Posterior vena cava (tissue), 2 donors: ENCODE results near the gene CYTH1. TPM values are rescaled to one million over a fixed set of nuclear protein-coding genes. Genes with fewer than 3 reads are reported as not detected.
A peak's percentile ranks its signal among the peaks of the same experiment; 100 is the strongest.

ENCODE experiments used
- DNase-seq: peaks from one replicate; pipeline ENCODE4 v3.0.0-alpha.2; 2020; ENCODE audit warnings: low spot score
- intact Hi-C, 2 donors: fragments of 100-400 bp; cut with DNase I; formaldehyde crosslinking; loops; one replicate each; pipeline versions ENCODE4 v1.14.1 to v1.14.2; 2022 to 2023
- long read RNA-seq, 2 donors: library from polyadenylated mRNA; unstranded; transcript quantifications; one replicate each; pipeline ENCODE4 v2.0.0, GENCODE V29; 2020 to 2021
- total RNA-seq, 2 donors: library from RNA; stranded (reverse); fragmentation: NEBNext Ultra II Directional; extraction: Animal tissue kit (Norgen Biotek cat#: 25700); gene quantifications; one replicate each; pipeline ENCODE4 v1.2.1, GENCODE V29; 2021
- donor health status: DM: yes; HTN: yes; CAD: no.
- donor health status: DM: yes; HTN: yes; CAD: no.

The CYTH1 gene, protein sequence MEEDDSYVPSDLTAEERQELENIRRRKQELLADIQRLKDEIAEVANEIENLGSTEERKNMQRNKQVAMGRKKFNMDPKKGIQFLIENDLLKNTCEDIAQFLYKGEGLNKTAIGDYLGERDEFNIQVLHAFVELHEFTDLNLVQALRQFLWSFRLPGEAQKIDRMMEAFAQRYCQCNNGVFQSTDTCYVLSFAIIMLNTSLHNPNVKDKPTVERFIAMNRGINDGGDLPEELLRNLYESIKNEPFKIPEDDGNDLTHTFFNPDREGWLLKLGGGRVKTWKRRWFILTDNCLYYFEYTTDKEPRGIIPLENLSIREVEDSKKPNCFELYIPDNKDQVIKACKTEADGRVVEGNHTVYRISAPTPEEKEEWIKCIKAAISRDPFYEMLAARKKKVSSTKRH
- total RNA-seq: 10 to 100 TPM; 27.0 to 42.9 TPM
- long read RNA-seq, donor 1, full-length matches to known transcripts: 7 of 13 reads
- long read RNA-seq, donor 1, partial matches to known transcripts: 2 of 13 reads
- long read RNA-seq, donor 1, other reads (novel, unspliced or antisense): 4 of 13 reads
- long read RNA-seq, donor 2, full-length matches to known transcripts: 6 of 12 reads
- long read RNA-seq, donor 2, partial matches to known transcripts: 3 of 12 reads
- long read RNA-seq, donor 2, other reads (novel, unspliced or antisense): 3 of 12 reads

DNA sequence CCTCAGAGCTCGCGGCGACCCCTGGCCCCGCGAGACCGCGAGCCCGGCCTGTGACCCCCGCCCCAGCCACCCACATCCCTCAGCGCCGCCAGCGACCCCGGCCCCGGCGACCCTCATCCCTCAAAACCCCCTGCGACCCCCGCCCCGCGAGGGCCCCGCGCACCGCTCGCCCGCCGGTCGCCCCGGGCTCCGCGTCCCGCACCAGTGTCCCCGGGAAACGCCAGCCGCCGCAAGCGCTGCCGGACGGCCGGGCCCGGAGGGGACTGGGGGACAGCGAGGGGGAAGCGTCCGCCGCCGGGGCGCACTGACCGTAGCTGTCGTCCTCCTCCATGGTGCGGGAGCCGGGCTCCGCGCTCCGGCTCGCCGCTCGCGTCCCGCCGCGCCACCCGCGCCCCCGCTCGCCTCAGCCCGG lies at the start of gene CYTH1:
Gene CYTH1, minus strand, starts transcription at position 381 of the 412 bp plus-strand sequence. Its CDS starts 50 bp downstream, at position 331.
- peak; percentile 90 for DNase-seq
- intact Hi-C loops: no loop called here

DNA sequence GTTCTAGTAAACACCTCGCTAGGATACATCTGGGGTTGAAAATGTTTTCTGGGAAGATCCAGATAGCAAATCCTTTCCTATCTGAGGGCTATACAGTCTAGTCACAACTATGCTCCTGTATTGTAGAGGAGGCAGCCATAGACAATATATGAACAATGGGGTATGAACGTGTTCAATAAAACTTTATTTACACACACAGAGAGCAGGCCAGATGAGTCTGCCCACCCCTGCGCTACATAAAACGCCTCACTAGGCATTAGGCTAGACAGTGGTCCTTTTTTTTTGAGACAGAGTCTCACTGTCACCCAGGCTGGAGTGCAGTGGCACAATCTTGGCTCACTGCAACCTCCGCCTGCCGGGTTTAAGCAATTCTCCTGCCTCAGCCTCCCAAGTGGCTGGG lies 47.4 kb upstream of the CYTH1 start:
- no peak for DNase-seq
- intact Hi-C loops: no loop called here

DNA sequence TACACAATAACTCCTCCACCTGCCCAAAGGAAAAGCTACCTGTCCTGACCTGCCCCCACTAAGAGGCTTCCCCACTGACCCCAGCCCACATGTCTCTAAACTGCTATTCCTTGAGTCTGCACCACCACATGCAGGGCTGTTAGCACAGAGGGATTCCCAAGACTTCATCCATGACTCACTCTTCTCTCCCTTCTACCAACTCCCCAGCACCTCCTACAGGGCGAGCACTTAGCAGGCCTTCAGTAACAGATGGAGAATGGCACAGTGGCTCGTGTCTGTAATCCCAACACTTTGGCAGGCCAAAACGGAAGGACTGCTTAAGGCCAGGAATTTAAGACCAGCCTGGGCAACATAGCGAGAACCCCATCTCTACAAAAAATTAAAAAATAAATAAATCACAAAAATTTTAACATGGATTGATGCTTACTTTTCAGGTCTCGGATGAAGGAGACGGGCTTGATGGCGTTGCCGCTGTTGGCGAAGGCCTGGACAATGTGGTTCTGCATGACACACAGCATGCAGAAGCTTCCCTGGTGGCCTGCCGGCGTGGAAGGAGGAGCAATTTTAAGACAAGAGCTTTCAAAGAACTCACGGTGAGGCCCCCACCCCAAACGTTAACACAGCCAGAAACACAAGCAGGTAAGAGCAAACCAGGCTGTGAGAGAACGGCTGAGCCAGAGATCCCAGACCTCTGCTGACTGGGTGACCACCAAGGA lies 46.6 kb upstream of the CYTH1 start:
- intact Hi-C loops: no loop called here
- DNase-seq: peak; percentile 46

DNA sequence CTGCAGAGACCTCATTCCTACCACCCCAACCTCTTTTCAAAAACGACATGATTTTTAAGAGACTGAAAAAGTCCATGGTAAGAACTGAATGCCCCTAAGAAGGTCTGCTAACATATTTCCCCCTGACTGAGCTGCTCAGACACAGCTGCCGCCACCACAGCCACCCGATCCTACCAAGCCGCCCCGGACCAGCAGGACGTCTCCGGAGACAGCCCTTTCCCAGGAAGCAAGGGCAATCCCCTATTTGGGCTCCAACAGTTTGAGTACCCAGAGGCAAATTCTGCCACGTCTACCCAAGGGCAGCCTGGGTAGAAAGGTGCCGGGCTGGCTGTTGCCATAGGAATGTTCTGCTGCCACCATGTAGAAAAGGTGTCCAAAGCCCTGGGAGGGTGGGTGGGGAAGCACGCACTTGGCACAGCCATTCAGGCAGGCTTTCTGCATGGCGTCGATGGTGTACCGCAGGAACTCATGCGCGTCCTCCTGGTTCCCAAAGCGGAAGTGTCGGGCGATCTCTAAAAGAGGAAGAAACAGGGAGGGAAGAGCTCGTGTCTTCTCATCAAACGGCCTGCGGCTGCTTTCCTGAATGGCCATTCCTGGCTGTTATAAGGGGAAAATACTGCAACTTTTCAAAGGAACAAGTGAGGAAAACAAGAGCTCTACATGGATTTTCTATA lies 44.9 kb upstream of the CYTH1 start:
- peak; percentile 88 for DNase-seq
- intact Hi-C loops: no loop called here

DNA sequence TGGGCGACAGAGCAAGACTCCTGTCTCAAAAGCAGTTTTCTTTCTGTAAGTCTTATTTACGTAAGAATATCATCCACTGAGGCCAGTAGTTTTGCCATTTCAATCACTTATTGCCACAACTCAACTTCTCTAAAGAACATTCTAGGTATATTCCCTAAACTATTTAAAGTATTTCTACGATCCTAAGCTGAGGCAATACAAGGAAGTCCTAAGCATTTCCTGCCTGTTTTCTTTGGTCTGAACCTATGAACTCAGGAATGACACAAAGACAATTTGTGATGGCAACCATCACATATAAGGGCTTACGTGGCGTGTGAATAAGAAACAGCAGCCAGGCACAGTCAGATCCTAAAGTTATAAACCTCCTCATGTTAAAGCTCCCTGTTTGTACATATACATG lies 44.3 kb upstream of the CYTH1 start:
- no peak for DNase-seq
- intact Hi-C loops: no loop called here

DNA sequence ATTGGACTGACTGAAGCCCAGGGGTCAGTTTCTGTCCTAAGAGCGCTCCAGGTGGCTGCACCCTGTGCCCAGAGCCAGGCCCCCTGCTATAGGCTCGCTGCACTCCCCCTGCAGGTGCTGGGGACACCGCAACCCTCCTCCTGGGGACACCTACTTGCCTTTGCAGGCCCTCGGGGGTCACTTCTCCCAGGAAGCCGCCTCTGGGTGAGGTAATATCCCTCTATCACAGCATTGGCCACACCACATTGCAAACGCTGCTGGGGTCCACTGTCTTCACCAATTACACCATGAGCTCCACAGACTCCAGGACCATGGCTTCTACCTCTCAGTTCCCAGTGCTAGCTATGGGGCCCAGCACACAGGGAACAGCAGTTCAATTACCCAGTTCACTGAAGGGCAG lies 43.6 kb upstream of the CYTH1 start:
- DNase-seq: peak; percentile 41

DNA sequence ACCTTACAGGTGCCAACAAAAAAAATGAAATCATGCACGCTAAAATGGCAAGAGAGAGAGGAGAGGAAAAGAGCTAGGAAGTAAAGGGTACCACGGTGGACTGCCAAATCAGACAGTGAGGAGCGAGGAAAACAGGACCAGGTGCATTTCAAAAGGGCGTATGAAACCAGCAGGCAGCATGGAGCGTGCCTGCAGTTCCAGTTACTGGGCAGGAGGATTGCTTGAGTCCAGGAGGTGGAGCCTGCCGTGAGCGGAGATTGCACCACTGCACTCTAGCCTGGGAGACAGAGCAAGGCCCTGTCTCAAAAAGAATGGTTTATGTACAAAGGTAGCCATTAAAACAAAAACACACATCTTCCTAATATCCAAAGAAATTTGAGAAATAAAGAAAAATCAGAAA lies 42.2 kb upstream of the CYTH1 start:
- no peak for DNase-seq
- intact Hi-C loops: no loop called here

More for the DNA sequence above, 43.6 kb upstream of the CYTH1 start:
- intact Hi-C loops: no loop called here

DNA sequence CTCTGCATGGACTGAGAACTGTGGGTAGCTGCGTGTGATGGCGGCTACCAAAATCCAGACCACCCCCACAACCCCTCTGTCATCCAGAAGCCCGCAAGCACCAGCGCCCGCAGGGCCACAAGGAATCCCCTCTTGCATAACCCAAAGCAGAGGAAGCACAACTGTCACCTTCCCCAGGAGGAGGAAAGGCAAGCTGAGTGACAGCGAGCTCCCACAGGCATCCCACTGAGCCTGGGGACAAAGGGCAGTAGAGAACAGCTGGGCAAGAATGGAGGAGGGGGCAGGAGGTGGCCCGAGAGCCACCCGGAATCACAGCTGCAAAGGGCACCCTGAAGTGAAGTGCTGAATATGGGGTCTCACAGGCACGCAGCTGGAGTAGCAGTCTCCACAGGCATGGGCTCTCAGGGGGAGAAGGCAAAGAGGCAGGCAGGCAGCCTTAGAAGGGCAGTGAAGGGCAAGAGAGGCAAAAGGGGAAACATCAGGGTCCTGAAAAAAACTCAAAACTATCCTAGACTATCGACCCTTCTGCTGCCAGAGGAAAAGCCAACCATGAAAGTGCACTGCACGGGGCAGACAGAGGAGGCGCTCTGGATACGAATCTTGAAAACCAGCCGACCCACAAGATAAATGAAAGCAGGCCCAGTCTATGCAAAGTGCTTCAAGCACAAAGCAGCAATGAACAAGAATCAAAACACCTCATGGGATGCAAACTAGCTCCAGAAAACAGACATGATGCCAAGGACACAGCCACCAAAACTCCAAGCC lies 41.4 kb upstream of the CYTH1 start:
- peak; percentile 71 for DNase-seq
- intact Hi-C loops: no loop called here

DNA sequence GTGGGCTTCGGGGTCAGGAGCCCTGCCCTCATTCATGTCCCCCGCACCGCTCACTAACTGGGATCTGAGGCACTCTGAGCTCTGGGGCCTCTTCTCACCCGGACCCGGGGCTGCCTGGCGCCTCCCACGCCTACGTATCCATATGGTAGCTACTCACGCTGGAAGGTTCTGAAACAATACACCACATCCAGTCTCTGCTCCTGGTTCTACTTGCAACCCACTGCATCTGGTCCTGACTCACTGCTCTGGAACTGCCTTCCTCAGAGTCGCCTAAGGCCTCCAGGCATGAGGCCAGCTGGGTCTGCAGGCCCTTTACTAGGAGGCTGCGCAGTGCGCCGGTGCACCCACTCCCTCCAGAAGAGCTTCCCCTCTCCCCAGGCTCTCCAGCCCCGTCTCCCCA lies 40.5 kb upstream of the CYTH1 start:
- DNase-seq: peak; percentile 53
- intact Hi-C loops: no loop called here

DNA sequence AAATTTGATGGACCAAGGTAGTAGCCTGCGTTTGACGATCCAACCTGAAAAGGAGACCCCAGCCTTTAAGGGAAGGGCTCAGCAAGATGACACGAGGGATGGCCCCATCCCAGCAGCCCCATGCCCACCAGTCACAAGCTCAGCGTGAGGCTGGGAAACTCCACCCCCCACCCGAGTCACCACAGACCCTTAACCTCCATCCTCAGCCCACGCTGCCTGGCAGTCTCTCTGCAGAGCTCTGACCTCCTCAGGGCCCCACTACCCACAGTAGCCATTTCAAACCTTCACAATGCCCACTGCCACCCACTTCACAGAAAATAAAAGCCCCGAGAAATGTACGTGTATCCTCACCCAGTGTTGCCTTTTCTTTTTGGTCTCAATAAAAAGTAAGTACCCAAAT lies 39.9 kb upstream of the CYTH1 start:
- peak; percentile 50 for DNase-seq
- intact Hi-C loops: no loop called here

DNA sequence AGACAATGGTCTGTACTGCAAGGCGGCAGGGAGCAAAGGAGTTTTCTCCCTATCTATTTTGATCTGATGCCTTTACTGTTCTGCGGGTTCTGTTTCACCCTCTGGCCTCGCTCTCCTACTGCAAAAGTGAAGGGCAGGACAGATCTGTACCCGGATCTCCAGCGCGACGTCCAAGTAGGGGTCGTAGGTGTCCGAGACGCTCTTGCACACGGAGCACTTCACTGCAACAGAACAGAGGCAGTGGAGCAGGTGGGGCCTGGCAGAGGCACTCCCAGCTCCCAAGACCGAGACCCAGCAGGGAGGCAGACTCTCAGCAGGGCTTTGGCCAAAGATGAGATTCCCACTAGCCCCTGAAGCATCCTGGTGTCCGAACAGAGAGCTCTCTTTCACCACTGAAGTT lies 38.8 kb upstream of the CYTH1 start:
- DNase-seq: peak; percentile 66

DNA sequence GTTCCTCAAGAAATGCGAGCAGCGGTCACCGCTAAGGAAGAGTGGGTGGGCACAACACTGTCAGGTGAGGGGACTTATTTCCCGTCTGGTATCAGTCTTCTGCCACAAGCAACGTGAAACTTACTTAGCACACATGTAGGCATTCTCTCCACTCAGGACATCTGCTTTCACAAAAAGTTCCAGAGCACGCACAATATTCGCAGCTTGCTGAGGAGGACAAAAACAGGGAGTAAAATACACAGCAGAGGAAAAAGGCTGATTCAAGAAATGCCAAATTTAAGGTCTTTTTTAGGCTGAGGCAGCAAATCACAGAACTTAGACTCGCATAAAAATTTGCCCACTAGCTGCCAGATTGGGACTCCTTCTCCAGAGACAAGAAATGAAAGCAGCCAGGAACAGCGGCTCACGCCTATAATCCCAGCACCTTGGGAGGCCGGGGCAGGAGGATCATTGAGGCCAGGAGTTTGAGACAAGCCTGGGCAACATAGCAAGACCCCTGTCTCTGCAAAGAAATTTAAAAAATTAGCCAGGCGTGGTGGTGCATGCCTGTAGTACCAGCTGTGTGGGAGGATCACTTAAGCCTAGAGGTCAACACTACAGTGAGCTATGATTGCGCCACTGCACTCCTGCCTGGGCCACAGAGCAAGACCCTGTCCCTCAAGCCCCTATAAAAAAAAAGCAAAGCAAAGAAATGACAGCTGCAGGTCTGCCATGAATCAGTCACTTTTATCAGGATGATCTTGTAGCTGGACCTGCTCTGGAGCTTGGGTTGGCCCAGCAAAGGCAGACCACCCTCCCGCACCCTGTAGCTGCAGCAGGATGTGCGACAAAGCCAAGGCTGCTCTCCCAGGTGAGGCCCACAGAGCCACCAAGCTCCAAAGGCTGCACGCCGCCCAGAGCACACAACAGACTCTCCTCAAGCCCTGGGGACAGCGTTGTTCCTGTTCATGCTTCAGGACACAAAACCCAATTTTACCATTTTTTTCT lies 38.0 kb upstream of the CYTH1 start:
- intact Hi-C loops: no loop called here
- DNase-seq: peak; percentile 78

More for the DNA sequence above, 38.8 kb upstream of the CYTH1 start:
- intact Hi-C loops: no loop called here

DNA sequence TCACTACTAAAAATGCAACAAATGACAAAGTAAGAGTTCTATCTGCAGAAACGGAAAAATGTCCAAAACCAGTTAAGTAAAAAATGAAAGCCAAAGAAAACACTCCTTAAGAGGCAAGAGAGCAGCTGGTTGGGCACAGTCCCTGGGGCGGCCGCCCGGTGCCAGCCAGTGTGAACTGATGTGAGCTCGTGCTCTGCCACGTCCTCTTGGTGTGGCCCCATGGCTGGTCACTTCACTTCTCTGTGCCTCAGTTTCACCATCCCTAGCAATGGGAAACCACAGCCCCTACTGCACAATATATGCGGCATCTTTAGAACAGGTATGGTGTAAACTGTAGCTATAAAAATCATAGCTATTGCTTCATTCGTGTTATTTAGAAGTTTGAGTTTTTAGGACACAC lies 37.3 kb upstream of the CYTH1 start:
- DNase-seq: peak; percentile 74
- intact Hi-C loops: no loop called here

DNA sequence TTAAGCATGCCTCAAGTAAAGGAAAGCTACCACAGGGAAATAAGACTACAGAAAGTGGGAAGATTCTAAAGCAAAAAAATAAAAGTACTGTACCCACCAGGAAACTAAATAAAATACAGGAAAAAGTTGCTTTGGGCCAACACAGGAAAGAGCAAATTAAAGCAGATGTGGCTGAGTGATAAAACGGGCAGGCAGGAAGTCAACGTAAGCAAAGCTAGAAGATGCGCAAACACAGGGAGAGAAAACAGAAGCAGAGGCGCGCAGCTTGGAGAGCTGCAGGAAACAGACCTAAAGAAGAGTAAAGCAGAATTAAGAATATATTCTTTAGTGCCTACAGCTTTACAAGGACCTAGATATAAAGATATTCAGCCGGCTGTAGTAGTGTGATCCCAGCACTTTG lies 36.9 kb upstream of the CYTH1 start:
- peak; percentile 66 for DNase-seq
- intact Hi-C loops: no loop called here

DNA sequence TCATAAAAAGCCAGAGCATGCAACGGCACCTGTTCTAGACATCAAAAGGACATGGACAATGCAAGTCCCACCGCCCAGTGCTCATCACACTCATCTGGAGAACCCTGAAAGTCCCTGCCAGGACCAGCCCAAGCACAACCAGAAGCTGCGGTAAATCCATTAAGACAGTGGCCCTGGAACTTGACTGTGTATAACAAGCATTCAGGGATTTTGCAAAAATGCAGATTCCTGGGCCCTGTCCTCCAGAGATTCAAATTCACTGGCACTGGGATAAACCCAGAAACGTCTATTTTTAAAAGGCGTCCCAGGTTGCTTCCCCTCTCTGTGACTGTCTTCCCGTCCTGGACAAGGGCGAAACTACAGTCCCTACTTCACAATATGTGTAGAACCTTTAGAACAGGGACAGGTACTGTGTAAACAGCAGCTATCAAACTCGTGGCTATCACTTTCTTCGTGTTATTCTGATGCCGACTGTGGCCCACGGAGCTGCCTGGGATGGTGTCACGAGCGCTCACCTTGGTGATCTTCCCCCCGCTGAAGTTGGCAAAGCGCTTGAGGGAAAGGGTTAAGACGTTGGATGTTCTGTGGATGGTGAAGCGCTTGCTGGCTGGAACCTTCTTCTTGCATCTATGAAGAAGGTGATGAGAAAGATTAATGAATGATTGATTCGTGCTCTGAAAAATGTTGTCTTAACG lies 36.2 kb upstream of the CYTH1 start:
- DNase-seq: peak; percentile 49
- intact Hi-C loops: no loop called here

DNA sequence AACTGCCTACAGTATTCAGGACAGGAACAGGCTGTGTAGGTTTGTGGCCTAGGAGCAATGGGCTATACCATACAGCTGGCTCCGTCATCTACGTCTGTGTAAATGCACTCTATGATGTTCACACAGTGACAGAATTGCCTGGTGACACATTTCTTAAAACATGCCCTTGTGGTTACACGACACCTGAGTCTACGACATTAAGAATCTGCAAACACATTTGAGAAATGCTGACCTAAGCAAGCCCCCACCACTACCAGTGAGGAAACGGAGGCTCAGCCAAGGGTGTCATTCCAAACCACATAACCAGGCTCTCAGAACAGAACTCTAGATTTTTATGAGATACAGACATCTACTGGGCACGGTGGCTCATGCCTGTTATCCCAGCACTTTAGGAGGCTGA lies 35.0 kb upstream of the CYTH1 start:
- intact Hi-C loops: no loop called here
- no peak for DNase-seq

DNA sequence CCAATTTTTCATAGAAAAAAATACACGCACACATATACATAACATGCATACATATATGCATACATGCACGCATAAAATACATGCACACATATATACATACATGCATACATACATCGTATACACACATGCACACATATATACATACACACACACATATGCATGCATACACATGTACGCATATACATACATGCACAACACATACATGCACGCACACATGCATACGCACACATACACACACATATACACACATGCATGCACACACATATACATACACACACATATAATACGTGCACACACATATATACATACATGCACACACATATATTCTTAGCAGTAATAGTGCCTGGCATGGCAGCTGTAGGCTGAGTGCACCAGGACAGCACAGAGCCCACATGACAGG lies 33.6 kb upstream of the CYTH1 start:
- DNase-seq: no peak
- intact Hi-C loops: no loop called here
